GM08714 (cell line): ENCODE data around the gene TMEM72.
"Not testable (repeated sequence)": the region's sequence is repeated elsewhere in the genome, so short reads cannot be mapped to it uniquely, and the experiment has no call there.

Experiments
- H3K4me3 ChIP-seq: fragments of 200-500 bp; sonication (Bioruptor generic); 2 replicates; pipeline ENCODE4 v1.5.1; 2014; ENCODE audit warnings: mild to moderate bottlenecking, low read length, inconsistent platforms
- ZNF274 ChIP-seq: IDR thresholded peaks from 2 replicates; pipeline ENCODE4 v1.6.1; 2012; ENCODE audit warnings: mild to moderate bottlenecking, low read depth, low read length

Gene TMEM72

DNA sequence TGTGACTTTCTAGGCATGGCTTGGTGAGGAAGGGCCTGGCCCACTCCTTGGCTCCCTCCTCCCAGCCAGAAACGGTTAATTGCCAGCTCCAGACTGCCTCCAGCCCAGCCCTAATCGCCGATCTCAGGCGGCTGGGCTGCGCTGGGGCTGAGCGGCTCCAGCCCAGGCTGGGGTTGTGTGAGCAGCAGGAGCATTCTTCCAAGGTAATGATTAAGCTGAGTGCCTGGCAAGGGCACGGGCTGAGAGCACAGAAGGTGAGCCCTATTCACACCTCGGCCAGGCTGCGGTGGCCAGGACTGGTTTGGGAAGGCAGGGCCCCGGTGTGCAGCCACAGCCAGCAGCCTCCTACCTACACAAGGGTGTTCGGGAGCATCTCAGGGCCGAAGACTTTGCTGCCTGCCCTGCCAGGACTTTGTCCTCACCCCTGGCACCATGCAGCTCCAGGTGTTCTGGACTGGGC lies at the start of gene TMEM72:
Gene TMEM72, plus strand, starts transcription at position 257 of the 460 bp plus-strand sequence. Its CDS starts 176 bp downstream, at position 433.
- TF ChIP-seq ZNF274, result no peak

GRCh38 chr10:44862006-44862751 lies 49.0 kb upstream of the TMEM72 start:
- H3K4me3 ChIP-seq, result no peak overlapping the region
- no peak for TF ChIP-seq ZNF274

More for the DNA sequence above, at the start of gene TMEM72:
- no peak within 1 kb of the TSS for H3K4me3 ChIP-seq

DNA sequence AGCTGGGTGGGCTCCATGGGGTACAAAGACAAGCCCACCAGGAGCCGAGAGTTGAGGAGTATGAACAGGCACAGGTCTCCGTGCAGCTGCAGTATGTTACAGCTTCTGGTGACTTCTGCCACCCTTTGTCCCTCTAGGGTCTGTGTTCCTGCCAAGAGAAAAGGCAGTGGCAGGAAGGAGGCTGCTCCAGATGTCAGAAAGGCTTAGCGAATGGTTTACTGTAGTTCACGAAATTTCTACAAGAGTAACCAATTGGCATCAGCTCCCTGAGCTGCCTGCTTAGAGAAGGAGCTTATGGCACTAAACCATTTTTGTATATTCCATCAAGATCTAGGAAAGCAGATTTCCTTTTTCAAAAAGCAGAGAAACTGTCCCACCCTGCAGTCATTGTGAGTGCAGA lies 48.2 kb upstream of the TMEM72 start:
- H3K4me3 ChIP-seq, result no peak overlapping the region
- TF ChIP-seq ZNF274, result no peak

DNA sequence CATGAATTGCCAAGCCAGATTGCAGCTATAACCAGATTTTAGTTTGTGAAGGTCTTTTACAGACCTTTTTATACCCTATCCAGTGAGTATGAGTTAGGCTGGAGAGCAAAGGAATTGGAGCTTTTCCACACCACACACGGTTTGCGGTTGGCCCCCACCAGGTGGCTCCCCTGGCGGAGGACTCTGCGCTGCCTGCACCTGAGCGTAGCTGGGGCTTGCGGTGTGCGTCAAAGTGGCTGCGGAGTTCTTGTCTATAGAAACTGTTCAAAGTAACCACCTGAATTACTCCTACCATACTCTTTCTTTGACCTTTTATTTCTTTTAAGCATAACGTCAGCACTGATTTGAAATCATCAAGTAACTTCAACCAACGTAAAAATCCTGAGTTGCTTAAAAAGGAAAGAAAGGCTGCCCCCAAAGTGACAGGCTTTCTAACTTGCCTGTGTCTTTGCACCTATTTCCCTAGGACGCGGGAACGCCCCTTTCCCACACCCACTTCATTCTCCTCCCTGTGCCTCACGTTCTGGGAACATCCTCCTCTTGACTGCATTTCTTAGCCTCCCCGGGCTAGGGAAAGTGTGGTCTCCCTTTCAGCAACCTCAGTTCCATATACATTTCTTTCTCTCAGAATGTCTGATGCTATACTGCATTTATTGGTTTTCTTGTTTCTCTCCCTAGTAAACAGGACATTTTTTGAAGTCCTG lies 47.6 kb upstream of the TMEM72 start:
- TF ChIP-seq ZNF274, result no peak
- H3K4me3 ChIP-seq, result no peak overlapping the region

DNA sequence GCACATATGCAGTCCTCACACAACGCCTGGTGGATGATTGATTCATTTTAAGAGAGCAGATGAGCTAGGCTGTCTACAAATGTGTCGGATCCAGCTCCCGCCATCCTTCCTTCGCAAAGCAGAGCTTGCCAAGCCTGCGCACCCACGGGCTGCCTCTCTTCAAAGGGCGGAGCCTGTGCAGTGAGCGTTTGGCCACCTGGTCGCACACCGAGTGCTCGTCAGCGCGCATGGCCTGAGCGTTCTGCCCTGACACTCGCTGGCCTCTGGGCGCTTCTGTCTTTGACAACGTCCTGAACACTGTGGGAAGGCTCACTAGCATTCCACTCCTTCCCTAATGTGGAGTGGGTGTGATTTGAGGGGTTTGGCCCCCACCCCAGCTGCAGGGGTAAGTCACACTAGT lies 47.1 kb upstream of the TMEM72 start:
- TF ChIP-seq ZNF274, result no peak
- no peak overlapping the region for H3K4me3 ChIP-seq

DNA sequence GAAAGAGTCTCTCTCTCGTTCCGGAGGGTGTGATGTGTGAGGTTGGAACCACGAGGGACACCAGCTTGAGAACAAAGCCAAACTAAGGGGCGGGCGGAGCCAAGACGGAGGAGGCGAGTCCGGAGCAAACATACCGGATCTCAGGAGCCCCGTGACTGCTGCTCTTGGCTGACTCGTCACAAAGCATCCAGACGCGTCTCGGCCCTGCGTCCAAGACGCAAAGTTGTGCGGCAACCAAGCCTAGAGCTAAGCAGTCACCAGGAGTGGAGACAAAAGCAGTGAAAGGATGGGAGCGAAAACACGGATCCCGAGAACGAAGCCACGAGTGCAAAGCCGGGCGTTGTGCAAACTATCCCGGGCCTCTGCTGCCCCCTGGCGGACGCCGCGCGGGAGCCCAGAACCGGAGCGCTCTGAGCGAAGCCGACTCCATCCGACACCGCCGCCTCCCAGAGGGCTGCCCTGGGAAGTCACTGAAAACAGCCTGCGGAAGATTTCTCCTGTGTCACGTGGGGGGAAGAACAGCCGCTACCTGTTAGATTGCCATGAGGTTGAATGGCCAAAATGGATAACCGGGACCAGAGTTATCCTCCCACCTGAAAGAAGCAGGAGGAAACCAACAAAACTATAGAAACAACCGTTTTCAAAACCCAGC lies 46.4 kb upstream of the TMEM72 start:
- no peak for TF ChIP-seq ZNF274
- H3K4me3 ChIP-seq, result peak overlapping the region; percentile 35; the same call in 1 of the 2 replicates

DNA sequence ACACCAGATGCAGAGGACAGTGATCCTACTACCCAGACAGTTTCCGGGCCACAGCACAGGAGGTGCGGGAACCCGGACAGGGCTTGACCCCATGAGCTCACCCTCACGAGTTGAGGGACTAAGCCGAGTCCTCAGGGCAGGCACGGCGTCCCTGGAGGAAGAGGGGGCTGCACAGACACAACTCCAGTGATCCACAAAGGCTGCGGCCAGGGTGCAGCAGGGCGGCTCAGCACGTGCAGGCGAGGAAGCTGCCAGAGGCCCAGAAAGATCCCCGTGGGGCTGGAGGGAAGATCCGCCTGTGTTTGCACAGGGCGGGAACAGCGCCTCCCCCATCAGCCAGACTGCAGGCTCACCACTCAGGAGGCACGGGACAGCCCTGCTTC lies 45.9 kb upstream of the TMEM72 start:
- H3K4me3 ChIP-seq, result no peak overlapping the region
- no peak for TF ChIP-seq ZNF274

DNA sequence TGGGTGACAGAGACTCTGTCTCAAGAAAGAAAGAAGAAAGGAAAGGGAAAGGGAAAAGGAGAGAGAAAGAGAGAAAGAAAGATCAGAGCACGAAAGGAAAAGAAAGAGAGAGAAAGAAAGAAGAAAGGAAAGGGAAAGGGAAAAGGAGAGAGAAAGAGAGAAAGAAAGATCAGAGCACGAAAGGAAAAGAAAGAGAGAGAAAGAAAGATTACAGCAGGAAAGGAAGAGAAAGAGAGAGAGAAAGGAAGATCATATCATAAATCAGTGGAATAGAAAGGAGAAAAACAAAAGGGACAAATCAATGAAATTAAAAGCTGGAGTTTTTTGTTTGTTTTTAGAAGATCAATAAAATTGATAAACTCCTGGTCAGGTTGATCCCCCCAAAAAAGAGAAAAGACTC lies 44.8 kb upstream of the TMEM72 start:
- not testable (repeated sequence) for H3K4me3 ChIP-seq

- no peak for TF ChIP-seq ZNF274
- no peak overlapping the region for H3K4me3 ChIP-seq
These were observed 41.1 kb upstream of the TMEM72 start for GRCh38 chr10:44870031-44870430.

- no peak overlapping the region for H3K4me3 ChIP-seq
- TF ChIP-seq ZNF274, result no peak
These were observed 38.0 kb upstream of the TMEM72 start for GRCh38 chr10:44873160-44873559.

DNA sequence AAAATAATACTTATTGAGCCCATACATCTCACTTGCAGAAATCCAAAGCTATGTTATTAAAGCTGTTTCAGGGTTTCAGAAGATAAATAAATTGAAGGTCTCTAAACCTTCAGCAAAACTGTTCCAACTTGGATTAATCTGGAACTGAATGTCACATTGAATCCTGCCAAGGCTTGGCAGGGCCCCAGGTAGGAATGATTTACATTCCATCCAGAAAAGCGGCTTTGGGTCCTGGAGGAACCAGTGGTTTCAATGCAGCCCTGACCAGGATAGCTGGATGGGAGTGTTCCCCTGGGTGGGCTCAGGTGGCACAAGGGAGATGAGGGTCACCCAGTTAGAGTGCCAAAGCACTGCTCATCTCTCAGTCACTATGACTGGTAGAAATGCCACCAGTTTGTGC lies 37.0 kb upstream of the TMEM72 start:
- no peak for TF ChIP-seq ZNF274
- H3K4me3 ChIP-seq, result no peak overlapping the region

GRCh38 chr10:44878706-44879530 lies 32.2 kb upstream of the TMEM72 start:
- no peak for TF ChIP-seq ZNF274
- peak overlapping the region; percentile 19; the same call in 1 of the 2 replicates for H3K4me3 ChIP-seq

- no peak for TF ChIP-seq ZNF274
- H3K4me3 ChIP-seq, result no peak overlapping the region
These were observed 31.6 kb upstream of the TMEM72 start for GRCh38 chr10:44879531-44879899.

DNA sequence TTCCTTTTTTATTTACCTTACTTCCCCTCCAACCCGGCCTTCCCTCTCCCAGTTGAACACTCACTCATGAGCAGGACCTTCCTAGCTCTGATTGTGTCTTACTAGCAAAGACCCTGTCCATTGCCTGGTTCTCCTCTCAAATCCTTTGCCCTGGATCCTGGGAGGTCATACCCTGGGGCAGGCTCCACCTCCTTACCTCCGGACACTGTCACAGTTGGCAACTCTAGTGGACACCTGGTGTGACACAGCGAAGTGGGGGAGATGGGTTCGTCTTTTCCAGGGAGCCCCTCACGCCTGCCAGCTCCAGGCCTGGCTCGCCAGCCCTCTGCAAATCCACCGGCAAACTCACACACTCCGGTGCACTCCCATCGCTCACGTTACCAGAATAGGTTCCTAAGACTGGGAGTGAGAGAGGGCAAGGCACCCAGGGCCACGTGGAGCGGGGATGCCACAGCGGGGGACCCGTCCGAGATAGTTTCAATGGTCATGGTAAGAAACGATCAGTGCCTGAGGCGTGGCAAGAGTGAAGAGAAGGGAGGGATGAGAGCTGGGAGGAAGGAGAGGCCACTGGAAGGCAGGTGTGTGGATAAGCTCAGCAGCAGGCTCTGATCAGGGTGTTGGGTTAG lies 30.9 kb upstream of the TMEM72 start:
- no peak for TF ChIP-seq ZNF274
- no peak overlapping the region for H3K4me3 ChIP-seq
